Measurements from ENCODE around the gene SLC66A1.
A peak's percentile ranks its signal among the peaks of the same experiment; 100 is the strongest.

Gene SLC66A1

DNA sequence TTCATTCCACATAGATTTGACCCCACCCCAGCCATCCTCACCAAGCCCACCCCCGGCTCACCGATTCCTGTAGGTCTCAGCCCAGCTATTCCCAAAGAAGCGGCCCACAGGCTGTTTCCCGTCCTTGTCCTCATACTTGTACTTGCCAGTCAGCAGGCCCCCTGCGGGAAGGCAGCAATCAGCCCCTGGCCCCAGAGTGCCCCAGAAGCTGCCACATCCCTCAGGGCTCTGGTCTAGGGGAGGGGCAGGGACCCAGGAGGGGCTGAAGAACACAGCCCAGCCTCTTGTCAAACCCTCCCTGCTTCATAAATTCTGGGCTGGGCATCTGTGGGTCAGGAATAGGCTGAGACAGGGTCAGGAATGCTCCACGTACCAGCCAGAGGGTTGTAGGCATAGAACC, 5.2 kb upstream of the SLC66A1 start:
- DNase-seq = no peak

DNA sequence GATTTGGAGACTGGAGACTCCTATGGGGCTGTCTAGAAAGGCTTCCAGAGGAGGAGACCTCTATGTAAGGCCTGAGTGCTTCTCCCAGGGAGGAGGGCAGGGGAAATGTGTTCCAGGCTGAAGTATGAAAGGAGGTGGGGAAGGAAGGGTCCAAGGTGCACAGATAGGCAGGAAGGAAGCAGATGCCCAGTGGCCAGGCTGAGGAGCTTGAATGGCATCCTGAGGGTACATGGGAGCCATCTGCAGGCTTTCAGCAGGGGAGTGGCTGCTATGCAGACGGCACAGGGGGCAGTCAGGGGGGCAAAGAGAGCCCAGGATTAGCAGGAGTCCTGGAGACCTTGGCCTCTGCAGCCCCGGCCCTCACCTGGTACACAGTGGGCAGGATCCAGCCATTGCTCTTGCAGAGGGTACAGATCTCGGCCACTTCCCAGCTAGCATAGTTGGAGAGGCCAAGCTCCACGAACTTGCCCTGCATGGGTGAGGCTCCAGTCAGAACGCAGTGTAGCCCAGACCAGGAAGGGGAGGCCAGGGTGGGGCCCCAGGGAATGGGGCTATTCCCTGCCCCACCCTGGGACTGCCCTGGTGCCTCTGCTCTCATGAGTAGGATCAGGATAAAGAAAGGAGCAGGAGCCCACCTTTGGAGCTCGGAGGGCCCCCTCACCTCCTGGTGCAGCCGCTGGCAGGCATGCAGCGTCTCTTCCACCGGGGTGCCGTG, 4.2 kb upstream of the SLC66A1 start:
- no peak for DNase-seq

DNA sequence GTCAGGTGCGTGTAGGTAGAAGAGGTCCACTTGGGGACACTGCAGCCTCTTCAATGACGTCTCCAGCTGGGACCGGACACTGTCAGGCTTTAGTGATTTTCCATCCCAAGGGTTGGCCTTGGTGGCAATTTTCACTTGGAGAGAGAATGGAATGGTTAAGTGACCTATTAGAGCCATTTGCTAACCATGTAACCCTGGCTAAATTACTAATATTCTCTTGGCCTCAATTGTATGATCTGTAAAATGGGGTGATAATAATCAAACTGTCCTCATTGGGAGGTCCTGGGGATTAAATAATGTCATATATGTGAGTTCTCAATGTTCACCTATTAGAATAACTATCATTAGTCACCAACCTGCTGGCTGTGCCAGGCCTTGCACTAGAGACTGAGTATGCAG, 3.6 kb upstream of the SLC66A1 start:
- DNase-seq = no peak

DNA sequence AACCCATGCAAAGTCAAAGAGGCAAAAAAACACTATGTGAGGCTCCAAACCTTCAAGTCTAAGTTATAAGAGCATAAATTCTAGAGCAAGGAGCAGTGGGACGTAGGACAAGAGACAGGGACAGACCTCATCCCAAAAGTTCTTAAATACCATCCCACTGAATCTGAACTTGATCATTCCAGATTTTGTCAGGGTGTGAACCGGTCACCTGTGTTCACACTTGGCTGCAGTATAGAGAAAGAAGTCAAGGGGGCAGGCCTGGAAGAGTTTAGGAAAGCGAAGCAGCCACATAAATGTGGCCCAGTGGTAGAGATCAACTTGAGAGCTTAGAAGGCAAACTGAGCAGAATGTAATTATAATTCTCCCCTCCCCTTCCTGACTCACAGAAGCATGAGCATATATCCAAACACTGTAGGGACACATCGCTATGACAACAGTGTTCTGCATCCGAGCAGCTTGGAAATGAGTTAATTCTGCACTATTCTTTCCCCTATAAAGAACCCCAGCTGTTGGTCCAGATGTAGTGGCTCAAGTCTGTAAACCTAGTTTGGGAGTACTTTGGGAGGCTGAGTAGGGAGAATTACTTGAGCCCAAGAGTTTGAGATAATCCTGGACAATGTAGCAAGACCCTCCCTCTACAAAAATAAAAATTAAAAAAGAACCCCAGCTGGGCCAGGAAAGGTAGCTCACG, 2.9 kb upstream of the SLC66A1 start:
- no peak for DNase-seq

DNA sequence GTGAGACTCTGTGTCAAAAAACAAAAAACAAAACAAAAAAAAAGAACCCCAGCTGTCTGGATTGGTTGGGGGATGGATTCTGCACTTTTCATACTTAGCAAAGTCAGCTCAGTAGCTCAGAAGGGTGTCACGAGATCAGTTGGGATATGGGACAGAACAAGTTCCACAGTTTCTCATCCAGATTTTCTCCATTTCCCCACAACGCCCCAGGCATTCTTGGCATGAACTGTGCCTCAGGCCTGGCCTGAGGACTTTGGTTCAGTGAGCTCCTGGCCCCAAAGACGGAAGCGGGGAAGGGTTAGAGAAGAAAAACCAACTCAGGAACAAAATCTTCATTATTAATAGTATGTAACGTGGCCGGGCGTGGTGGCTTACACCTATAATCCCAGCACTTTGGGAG, 2.1 kb upstream of the SLC66A1 start:
- no peak for DNase-seq

DNA sequence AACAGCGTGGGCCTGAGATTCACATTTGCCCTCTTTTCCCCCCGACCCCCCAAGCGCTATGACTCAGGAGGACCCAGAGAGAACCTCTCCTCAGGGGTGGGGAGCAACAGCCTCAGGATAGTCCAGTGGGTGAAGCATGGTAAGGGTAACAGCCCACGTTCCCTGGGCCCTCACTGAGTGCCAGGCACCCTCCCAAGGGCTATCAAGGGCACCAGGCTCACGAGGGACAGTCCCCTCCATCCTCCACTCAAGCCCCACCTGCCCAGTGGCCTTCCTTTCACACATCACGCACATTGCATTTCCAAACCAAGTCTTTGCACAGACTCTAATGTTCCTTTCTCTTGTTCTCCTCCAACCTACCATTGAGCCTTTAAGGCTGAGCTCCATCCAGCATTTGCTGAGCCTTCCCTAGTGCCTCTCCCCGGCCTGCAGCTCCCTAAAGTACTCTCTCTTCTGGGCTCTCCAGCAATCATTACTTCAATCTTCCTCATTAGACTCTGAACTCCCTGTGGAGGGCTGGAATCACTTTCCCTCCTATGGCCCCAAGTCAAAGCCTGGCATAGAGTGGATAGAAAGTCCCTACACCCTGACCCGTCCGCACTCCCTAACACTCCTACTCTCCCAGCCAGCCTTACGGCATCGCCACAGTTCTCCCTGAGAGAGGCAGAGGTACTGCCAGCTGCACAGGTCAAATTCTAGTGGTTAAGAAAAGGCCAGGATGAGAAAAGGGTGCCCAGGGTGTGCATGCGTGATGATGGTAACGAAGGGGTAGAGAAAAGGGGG, 1.2 kb upstream of the SLC66A1 start:
- DNase-seq = no peak

DNA sequence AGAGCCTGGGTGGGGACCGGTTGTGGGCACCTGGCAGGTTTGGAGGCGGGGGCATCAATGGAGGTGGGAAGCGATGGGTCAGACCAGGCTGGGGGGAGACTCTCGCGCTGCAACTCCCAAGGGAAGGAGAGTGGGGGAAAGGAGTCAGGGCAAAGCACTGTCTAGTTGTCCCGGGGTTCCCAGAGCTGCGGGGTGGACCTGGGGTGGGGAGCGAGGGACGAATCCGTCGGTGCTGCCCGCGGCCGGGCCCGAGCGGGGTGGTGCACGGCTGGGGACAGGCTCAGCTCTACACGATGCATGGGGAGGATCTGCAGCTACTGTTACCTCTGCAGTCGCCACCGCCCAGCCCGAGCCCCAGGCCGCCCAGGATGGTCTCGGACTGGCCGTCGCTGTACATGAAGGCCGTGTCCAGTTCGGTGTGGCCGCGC, 609 bp upstream of the SLC66A1 start:
- no peak for DNase-seq

DNA sequence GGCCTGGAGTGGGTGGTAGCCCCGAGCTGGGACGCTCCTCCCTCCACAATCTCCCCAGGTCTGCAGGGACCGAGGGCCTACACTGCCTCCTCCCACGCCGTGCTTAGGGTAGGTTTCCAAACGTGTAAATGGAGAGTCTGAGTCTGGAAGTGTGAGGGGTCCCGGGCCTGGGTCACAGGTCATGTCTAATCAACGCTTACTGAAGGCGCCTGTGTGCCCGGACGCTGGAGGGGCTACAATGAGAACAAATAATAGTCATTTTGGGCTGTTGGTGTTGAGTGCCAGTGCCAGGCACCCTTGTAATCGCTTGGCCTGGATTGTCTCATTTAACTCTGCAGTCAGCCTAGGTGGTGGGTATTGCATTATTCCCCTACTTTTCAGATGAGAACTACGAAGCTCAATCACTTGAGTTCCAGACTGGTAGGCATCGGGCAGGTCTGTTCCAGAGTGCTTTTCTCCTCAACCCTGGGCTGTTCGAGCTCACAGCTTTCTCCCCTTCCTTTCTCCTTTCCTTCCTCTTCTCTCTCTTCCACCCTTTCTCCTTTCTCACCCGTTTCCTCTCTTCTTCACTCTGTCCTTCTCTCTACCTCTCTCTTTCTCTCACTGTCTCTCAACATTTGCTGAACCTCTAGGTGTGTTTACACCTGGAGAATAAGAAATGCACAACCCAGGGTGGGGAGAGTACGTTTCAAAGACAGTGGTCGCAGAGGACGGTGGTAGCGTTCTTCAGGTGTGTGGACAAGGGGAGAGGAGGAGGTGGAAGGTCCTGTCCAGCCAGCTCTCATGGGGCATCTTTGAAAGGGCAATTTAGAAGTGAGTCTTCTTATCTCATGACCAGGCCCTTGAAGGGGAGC, 883 bp downstream of the SLC66A1 start:
- DNase-seq = no peak

DNA sequence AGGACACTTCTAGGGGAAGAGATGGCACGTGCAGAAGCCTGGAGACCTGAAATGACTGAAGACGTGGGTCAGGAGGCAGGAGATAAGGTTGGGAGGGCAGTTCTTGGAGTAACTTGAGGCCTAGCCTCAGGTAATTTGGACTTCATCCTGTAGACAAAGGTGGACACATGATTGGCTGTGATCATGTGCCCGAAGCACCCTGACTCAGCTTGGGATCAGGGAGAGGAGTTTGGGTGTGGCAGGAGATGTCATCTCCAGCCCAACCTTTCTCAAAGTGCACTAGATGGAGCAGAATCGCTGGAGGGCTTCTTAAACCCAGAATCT, 1.5 kb downstream of the SLC66A1 start:
- no peak for DNase-seq

DNA sequence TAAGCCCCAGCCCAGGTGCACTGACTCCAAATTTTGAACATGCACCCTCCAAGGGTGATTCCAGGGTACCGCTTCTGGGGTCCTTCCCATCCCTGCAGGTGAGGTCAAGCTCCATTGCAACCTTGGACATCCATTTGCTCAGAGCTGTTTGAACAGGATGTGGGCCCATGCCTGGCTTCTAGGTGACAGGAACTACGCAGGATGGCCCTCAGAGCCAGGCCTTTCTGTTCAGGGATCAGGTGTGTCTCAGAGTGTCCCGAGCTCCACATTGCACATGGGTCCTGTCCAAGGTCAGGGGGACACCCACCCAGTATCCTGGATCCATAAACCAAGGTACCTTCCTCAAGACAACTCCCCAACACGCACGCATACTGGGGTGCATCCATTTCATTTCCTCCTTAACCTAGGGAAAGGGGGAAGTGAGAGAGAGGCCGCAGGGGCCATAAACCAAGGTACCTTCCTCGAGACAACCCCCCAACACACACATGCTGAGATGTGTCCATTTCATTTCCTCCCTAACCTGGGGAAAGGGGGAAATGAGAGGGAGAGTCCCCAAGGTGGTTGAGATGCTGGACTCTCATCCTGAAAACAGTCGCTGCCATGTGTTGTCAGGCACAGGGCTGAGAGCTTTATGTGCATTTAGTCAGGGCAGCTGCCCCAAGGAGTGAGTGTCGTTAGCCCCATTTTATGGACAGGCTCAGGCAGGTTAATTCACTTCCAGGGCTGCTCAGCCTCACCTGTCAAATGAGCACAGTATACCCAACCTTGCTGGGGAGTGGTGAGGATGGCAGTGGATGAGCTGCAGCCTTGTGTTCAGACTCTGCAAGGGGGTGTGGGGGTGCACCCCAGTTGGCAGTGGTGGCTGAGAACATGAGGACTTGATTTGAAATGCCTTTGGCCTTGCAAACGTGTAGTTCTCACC, 2.1 kb downstream of the SLC66A1 start:
- no peak for DNase-seq

DNA sequence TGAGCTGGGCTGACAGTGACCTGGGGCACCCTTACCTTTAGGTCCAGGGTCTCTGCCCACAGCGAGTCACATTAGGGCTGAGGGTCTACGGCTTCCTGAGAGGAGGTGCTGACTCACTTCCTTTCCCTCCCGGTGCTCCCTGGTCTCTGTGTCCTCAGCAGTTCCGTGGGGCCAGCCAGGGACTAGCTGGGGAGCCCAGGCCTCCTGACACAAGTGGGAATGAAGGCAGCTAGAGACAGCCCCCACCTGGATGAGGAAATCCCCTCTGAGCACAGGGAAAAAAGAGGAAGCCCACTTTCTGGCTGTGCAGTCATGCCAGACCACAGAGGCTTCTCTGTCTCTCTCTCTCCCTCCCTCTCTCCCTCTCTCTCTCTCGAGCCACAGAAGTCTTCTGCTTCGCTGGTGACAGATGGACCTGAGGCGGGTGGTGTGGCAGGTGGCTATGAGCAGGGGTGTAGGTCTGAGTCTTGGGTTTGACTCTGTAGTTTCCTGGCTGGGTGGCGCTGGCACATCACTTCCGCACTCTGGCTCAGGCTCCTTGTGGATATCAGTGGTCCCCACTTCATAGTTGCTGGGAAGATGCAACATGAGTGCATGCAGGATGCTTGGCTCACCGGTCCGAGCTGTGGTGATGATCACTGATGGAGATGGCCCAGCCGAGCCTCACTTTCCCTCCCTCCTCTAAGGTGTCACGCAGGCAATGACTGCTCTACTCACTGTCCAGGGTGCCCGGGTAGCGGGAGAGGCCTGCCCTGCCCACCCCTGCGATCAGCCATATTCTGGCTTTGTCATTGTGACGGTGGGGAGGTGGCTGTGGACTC, 3.5 kb downstream of the SLC66A1 start:
- peak; percentile 55 for DNase-seq

DNA sequence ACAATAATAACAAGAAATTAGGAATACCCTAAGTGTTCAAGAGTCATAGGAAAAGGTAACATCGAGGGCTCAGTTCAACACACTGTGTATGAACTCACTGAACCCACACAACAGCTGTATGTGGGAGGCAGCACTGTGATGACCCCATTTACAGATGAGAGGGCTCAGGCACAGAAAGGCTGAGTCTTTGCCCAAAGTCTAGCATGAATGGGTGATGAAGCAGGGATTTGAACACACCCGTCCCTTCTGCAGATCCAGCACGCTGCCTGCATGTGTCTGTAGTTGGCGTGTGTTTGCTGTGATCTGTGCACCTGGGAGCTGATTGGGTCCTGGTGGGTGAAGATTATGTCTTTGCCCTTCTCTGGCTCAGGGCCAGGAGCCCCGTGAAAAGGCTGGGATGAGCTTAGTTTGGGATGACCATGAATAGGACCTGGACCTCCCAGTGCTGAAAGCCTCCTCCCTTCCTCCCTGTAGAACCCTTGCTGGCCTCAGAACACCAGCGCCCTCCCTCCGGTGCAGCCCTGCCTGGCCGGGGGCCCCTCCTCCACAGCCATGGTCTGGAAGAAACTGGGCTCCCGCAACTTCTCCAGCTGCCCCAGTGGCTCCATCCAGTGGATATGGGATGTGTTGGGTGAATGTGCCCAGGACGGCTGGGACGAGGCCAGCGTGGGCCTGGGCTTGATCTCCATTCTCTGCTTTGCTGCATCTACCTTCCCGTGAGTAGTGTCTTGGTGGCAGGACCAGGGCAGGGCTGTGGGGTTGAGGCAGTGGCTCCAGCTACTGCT, 5.2 kb downstream of the SLC66A1 start:
- no peak for DNase-seq

DNA sequence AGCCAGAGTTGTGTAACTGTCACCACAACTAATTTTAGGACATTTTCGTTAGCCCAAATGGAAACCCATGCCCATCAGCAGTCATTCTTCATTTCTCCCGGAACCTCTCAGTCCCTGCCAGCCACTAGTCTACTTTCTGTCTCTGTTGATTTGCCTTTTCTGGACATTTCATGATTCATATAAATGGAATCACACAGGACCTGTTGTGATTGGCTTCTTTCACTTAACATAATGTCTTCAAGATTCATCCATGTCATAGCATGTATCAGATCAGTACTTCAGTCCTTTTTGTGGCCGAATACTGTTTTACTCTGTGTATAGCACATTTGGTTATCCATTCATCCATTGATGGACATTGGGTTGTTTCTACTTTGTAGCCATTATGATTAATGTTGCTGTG, 7.1 kb downstream of the SLC66A1 start:
- no peak for DNase-seq

DNA sequence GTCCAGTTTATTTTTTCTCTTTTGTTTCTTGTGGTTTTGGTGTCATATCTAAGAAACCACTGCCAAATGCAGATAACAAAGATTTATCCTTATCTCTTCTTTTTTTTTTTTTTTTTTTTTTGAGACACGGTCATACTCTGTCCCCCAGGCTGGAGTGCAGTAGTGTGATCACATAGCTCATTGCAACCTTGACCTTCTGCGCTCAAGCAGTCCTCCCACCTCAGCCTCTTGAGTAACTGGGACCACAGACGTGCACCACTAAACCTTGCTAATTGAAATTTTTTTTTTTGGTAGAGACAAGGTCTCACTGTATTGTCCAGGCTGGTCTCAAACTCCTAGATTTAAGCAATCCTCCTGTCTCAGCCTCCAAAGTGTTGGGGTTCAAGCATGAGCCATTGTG, 8.9 kb downstream of the SLC66A1 start:
- no peak for DNase-seq

DNA sequence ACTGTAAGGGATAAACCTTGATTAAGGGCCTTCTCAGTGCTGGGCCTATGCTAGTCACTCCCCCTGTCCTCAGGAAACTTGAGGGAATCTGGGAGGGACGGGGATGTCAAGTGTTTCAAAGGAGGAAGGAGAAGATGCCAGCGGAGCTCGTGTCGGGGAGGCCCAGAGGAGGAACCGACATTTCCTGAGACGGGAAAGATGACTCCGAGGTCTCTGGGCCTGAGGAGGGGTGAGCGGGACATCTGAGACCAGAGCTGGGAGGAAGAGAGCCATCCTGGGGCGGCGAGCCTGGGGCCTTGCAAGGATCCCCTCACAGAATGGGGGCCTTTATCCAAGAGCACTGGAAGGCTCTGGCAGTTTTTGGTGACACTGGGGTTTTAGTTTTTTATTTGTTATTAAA, 10.4 kb downstream of the SLC66A1 start:
- no peak for DNase-seq

DNA sequence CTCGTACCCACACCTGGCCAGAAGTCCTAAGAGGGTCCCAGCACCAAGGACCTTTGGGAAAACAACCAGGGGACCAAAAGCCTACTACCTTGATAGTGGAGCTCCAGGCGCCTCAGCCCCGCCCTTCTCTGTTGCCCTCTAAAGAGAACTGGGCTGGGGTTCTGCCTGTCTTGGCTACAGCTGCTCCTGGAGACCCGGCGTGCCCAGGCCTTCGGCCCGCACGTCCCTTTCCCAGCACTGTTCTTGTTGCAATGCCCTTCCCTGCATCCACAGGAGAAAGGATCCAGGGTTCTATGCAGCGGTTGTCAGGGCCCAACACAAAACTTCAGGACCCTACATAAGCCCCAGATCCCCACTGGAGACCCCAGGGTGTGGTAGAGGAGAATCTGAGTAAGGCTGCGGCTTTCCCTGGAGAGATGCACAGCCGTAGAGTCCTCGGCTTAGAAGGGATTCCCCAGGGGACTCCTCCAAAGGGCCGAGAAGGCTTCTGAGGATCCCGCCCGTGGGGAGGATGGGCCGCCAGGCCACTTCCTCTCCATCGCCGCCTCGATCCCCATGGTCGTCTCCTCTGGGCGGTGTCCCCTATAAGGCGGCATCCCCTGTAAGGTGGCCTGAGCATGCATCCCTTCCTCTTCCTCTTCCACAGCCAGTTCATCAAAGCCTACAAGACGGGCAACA, 12.0 kb downstream of the SLC66A1 start:
- no peak for DNase-seq

DNA sequence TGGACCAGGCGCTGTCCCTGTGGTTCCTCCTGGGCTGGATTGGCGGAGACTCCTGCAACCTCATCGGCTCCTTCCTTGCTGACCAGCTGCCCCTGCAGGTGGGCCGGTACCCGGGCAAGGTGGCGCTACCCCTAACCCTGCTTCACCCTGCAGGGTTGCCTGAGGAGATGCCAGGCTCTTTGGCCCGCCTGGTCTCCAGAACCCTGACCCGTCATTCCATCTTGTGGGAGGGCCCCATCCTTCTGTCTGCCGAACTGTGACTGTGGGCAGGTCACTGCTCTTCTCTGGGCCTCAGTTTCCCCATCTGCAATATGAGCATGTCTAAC, 12.5 kb downstream of the SLC66A1 start:
- DNase-seq = no peak

DNA sequence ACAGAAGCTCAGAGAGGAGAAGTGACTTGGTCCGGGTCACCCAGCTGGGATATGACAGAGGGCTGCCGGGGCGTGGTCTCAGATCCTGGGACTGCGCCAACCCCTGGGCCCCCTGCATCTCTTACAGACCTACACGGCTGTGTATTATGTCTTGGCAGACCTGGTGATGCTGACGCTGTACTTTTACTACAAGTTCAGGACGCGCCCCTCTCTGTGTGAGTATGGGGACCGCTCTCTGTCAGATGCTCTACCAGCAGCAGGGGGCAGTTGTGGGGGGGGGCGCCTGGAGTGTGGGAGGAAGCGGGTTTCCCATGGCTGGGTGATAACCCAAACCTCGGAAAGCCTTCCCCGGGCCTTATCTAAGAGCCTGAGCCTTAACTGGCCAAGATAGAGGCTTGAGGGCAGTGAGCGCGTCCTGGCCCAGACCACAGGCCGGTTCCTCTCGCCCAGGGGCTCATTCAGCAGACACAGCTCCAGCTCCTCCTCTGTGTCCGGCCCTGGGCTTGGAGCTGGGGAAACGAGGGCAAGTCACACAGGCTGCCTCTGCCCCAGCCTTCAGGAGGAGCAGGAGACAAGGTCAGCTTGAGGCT, 13.3 kb downstream of the SLC66A1 start:
- no peak for DNase-seq

DNA sequence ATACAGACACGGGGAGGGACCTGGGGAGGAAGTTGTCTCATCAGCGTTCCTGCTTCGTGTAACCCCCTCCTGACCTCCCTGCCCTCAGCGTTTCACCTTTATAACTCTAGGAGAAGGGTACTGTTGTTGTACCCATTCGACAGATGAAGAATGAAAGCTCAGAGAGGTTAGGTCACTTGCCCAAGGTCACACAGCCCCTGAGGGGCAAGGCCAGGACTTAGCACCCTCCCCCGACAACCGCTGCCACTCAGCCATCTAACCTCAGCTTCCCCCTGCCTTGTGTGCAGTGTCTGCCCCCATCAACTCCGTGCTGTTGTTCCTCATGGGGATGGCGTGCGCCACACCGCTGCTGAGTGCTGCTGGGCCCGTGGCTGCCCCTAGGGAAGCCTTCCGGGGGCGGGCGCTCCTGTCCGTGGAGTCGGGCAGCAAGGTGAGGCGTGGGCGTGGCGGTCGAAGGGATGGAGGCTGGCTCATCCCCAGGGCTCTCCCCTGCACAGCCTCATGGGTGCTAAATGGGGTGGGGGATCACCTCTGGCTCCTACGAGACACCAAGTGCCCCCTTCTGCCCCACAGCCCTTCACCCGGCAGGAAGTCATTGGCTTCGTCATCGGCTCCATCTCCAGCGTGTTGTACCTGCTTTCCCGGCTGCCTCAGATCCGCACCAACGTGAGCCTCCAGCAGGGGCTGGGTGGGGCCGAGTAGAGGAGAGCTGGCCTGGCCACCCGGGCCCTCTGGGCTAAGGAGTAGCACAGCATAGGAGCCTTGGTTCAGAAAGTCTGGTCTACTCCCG, 14.0 kb downstream of the SLC66A1 start:
- DNase-seq = no peak
